GM12878 (cell line): ENCODE measurements around the gene MARF1. TPM values are rescaled to one million over a fixed set of nuclear protein-coding genes. Genes with fewer than 3 reads are reported as not detected.

Experiments used
- ATAC-seq: fragments of 200-7000 bp; cut with Tn5 transposase; 3 replicates; pipeline ENCODE4 v1.9.1; 2020; ENCODE audit warnings: mild to moderate bottlenecking, moderate library complexity
- BruUV-seq: library from RNA; stranded (reverse); fragments of 400-500 nt; replicated peaks from 2 replicates; lab custom pipeline; 2021; lab: Mats Ljungman, UMichigan
- CTCF ChIA-PET: fragments of 300-600 bp; sonication (Branson Sonifier 250); formaldehyde crosslinking; extraction: SDS; loops from one replicate; lab custom pipeline; 2021; ENCODE audit warnings: inconsistent platforms; lab: Yijun Ruan, JAX
- POLR2A ChIA-PET: fragments of 350-600 bp; formaldehyde crosslinking; extraction: SDS; loops from one replicate; lab custom pipeline; 2021; ENCODE audit warnings: inconsistent platforms; lab: Charles Lee
- RAD21 ChIA-PET: fragments of 300-600 bp; sonication (Branson Sonifier 250); formaldehyde crosslinking; loops from one replicate; lab custom pipeline; 2023; ENCODE audit warnings: antibody characterized with exemption; ENCODE audit not compliant: unreplicated experiment; lab: Charles Lee
- SMC1A ChIA-PET: fragments of 300-600 bp; sonication (Branson Sonifier 250); formaldehyde crosslinking; loops from one replicate; lab custom pipeline; 2023; ENCODE audit not compliant: unreplicated experiment, uncharacterized antibody; lab: Charles Lee
- DNase-seq: peaks from one replicate; pipeline ENCODE4 v3.0.0-alpha.2; 2011; ENCODE audit warnings: low read depth, low spot score
- FAIRE-seq: peaks from 3 replicates; lab custom pipeline; 2011; peaks lifted over from hg19 to GRCh38; lab: Jason Lieb, UNC
- H2AFZ ChIP-seq: 2 replicates; pipeline ENCODE4 v1.6.0; 2011; ENCODE audit warnings: low read depth, low read length, control low read depth; ENCODE audit not compliant: control insufficient read depth
- H3K27ac ChIP-seq: 2 replicates; pipeline ENCODE4 v1.5.1; 2011; ENCODE audit warnings: control low read depth; ENCODE audit not compliant: control insufficient read depth, insufficient read depth
- H3K27me3 ChIP-seq, 2 experiments: replicated peaks in 1 of 2; 2 replicates each; pipeline versions ENCODE4 v1.6.0 to v1.6.1; 2011; ENCODE audit warnings: low read length in 1 of 2; ENCODE audit not compliant: control insufficient read depth in 2 of 2, insufficient read depth in 2 of 2
- H3K36me3 ChIP-seq, 2 experiments: 2 replicates each; pipeline ENCODE4 v1.5.1; 2011; ENCODE audit warnings: low read length in 1 of 2; ENCODE audit not compliant: control insufficient read depth in 2 of 2, insufficient read depth in 2 of 2
- H3K4me1 ChIP-seq: 2 replicates; pipeline ENCODE4 v1.6.1; 2011; ENCODE audit warnings: mild to moderate bottlenecking, low read length, moderate library complexity, mixed read lengths; ENCODE audit not compliant: control insufficient read depth, insufficient read depth
- H3K4me2 ChIP-seq: 2 replicates; pipeline ENCODE4 v1.6.0; 2011; ENCODE audit warnings: control low read depth; ENCODE audit not compliant: control insufficient read depth, insufficient read depth
- H3K4me3 ChIP-seq: fragments of 200-600 bp; sonication (generic); 2 replicates; pipeline ENCODE4 v1.5.1; 2016
- H3K79me2 ChIP-seq: 2 replicates; pipeline ENCODE4 v1.6.0; 2011; ENCODE audit warnings: low read length; ENCODE audit not compliant: control insufficient read depth, insufficient read depth
- H3K9ac ChIP-seq: 2 replicates; pipeline ENCODE4 v1.8.0; 2011; ENCODE audit warnings: low read length, control low read depth, mixed read lengths; ENCODE audit not compliant: control insufficient read depth, insufficient read depth
- H3K9me3 ChIP-seq: replicated peaks from 3 replicates; pipeline ENCODE4 v1.5.1; 2011; ENCODE audit warnings: mild to moderate bottlenecking, low read length; ENCODE audit not compliant: control insufficient read depth, insufficient read depth
- H4K20me1 ChIP-seq: 2 replicates; pipeline ENCODE4 v1.6.0; 2011; ENCODE audit not compliant: control insufficient read depth, insufficient read depth
- BACH1 ChIP-seq: fragments of 450-650 bp; IDR thresholded peaks from 2 replicates; pipeline ENCODE4 v1.6.1; 2017; ENCODE audit warnings: mild to moderate bottlenecking, borderline replicate concordance
- BMI1 ChIP-seq: fragments of 450-650 bp; IDR thresholded peaks from 2 replicates; pipeline ENCODE4 v1.6.1; 2016; ENCODE audit warnings: mild to moderate bottlenecking, moderate library complexity, borderline replicate concordance
- CHD2 ChIP-seq: IDR thresholded peaks from 2 replicates; pipeline ENCODE4 v1.6.1; 2011; ENCODE audit warnings: low read depth, low read length, improper control_type of control experiment, borderline replicate concordance
- IRF4 ChIP-seq: IDR thresholded peaks from 2 replicates; pipeline ENCODE4 v1.6.1; 2011; ENCODE audit warnings: low read depth, low read length
- MTA2 ChIP-seq: fragments of 450-650 bp; IDR thresholded peaks from 2 replicates; pipeline ENCODE4 v1.6.1; 2016; ENCODE audit warnings: low read depth, mild to moderate bottlenecking, moderate library complexity
- POLR2AphosphoS2 ChIP-seq: IDR thresholded peaks from 2 replicates; pipeline ENCODE4 v1.6.1; 2011; ENCODE audit warnings: low read depth, mild to moderate bottlenecking, low read length, improper control_type of control experiment, moderate library complexity
- POU2F2 ChIP-seq: IDR thresholded peaks from 3 replicates; pipeline ENCODE4 v1.6.1; 2011; ENCODE audit warnings: low read depth, mild to moderate bottlenecking, low read length, borderline replicate concordance
- RBBP5 ChIP-seq: fragments of 200-600 bp; sonication (generic); conservative IDR thresholded peaks from 2 replicates; pipeline ENCODE4 v1.6.1; 2016
- TCF12 ChIP-seq: IDR thresholded peaks from 2 replicates; pipeline ENCODE4 v1.6.1; 2011; ENCODE audit warnings: low read depth, mild to moderate bottlenecking, low read length
- ZNF207 ChIP-seq: fragments of 450-650 bp; IDR thresholded peaks from 2 replicates; pipeline ENCODE4 v1.6.1; 2014; ENCODE audit warnings: antibody characterized with exemption, mild to moderate bottlenecking, borderline replicate concordance
- ZNF217 ChIP-seq: fragments of 450-650 bp; IDR thresholded peaks from 2 replicates; pipeline ENCODE4 v1.6.1; 2017; ENCODE audit warnings: antibody characterized with exemption, mild to moderate bottlenecking
- ZSCAN29 ChIP-seq: fragments of 450-650 bp; IDR thresholded peaks from 2 replicates; pipeline ENCODE4 v1.6.1; 2017; ENCODE audit warnings: mild to moderate bottlenecking, moderate library complexity
- WGBS: methylation state at CpG from one replicate; pipeline ENCODE4 v1.1.6; 2016; ENCODE audit warnings: low lambda C conversion rate; ENCODE audit not compliant: insufficient replicate concordance, insufficient coverage; ENCODE audit errors: missing lambda C conversion rate; 5-methylcytosine and 5-hydroxymethylcytosine counted together
- in situ Hi-C: fragments of 300-500 bp; cut with MboI; formaldehyde crosslinking; loops from 9 replicates; pipeline ENCODE4 v1.14.3; 2018; ENCODE audit warnings: mixed read lengths
- intact Hi-C: fragments of 100-400 bp; cut with micrococcal nuclease; formaldehyde crosslinking; loops from one replicate; pipeline ENCODE4 v1.14.2; 2022; ENCODE audit not compliant: unreplicated experiment
- polyA plus RNA-seq, 11 experiments: library from polyadenylated mRNA; depleted of rRNA in 4 of 11; unstranded in 6 of 11; stranded (reverse) in 5 of 11; fragments of >200 nt; fragmentation: Nextera tagmentation in 4 of 11; fragmentation: Illumina TruSeq in 1 of 11; extraction: Ambion mirVana in 4 of 11; extraction: Trizol in 1 of 11; gene quantifications; 1 replicate in 1 of 11; 2 replicates in 10 of 11; pipeline versions ENCODE4 v1.2.1 to v1.2.3, GENCODE V29; 2011 to 2016; ENCODE audit warnings: inconsistent platforms in 2 of 11, missing spikeins in 2 of 11, low read depth in 1 of 11
- total RNA-seq, 4 experiments: library from RNA; depleted of rRNA in 3 of 4; stranded (reverse); fragments of >200 nt in 3 of 4; fragmentation: Illumina TruSeq in 1 of 4; extraction: Trizol in 1 of 4; gene quantifications; 2 replicates each; pipeline versions ENCODE4 v1.2.1 to v1.2.3, GENCODE V29; 2013 to 2021

MARF1 gene
- total and polyA plus RNA-seq, 10 of the 15 experiments (the other 5 are each of a cell fraction or from before 2014, with no cell fraction given): 4.5 to 40.1 (median 14.0) TPM

- H3K9me3 ChIP-seq: peaks cover 2% of the 10 kb centered on the region; the same call in 2 of the 3 replicates
- intact Hi-C loops: no loop called here
- SMC1A ChIA-PET: no interaction called here
- 79% methylated on average over 4 of the region's 4 CpGs for WGBS
- TF ChIP-seq RBBP5 (no peak), ZNF207 (no peak), MTA2 (no peak), BACH1 (no peak), ZSCAN29 (no peak), POLR2AphosphoS2 (no peak), POU2F2 (no peak)
- no peaks in the 10 kb centered on the region for H3K36me3 ChIP-seq
- in situ Hi-C loops: no loop called here
- no peaks in the 10 kb centered on the region for H3K4me1 ChIP-seq
- FAIRE-seq (no peak), DNase-seq (no peak), ATAC-seq (no peak)
- no peak overlapping the region for H3K27ac ChIP-seq
- H3K79me2 ChIP-seq: no peaks in the 10 kb centered on the region
- H4K20me1 ChIP-seq: no peaks in the 10 kb centered on the region
- H3K9ac ChIP-seq: no peak overlapping the region
- POLR2A ChIA-PET: interaction anchor here (1.0 kb wide), 1 partner anchor 452 kb away, joined by 4 read pairs; no protein-coding TSS in a partner anchor
- CTCF ChIA-PET: no interaction called here
- H2AFZ ChIP-seq: no peak overlapping the region
- no peaks in the 10 kb centered on the region for H3K27me3 ChIP-seq
- no peak overlapping the region for H3K4me3 ChIP-seq
- RAD21 ChIA-PET: interaction anchor here (0.6 kb wide), 1 partner anchor 21 kb away, joined by 3 read pairs; no protein-coding TSS in a partner anchor
- no peak overlapping the region for H3K4me2 ChIP-seq
- no TSS peak for BruUV-seq
Measured at GRCh38 chr16:15583526-15583925, 59.4 kb downstream of the MARF1 start.

GRCh38 chr16:15581127-15581815 is 61.7 kb downstream of the MARF1 start:
- FAIRE-seq (no peak), ATAC-seq (no peak), DNase-seq (no peak)
- ChIA-PET RAD21 (no interaction called here), SMC1A (interaction anchor here (1.2 to 2.5 kb wide), 2 partner anchors 9 to 14 kb away, joined by 3 to 6 read pairs; no protein-coding TSS in a partner anchor), CTCF (interaction anchor here (0.8 kb wide), 1 partner anchor 175 kb away, joined by 3 read pairs; no protein-coding TSS in a partner anchor), POLR2A (no interaction called here)
- no TSS peak for BruUV-seq
- Histone ChIP-seq H3K79me2 (no peaks in the 10 kb centered on the region), H3K4me3 (no peak overlapping the region), H3K27me3 (no peaks in the 10 kb centered on the region), H3K36me3 (no peaks in the 10 kb centered on the region), H3K4me2 (no peak overlapping the region), H3K9ac (no peak overlapping the region), H3K9me3 (no peaks in the 10 kb centered on the region; the same call in 1 of the 3 replicates), H3K4me1 (no peaks in the 10 kb centered on the region), H3K27ac (no peak overlapping the region), H4K20me1 (no peaks in the 10 kb centered on the region), H2AFZ (no peak overlapping the region)
- 76% methylated on average over 10 of the region's 10 CpGs for WGBS
- in situ Hi-C loops (no loop called here), intact Hi-C loops (no loop called here)
- TF ChIP-seq BMI1 (no peak), TCF12 (no peak), IRF4 (no peak), ZNF217 (no peak), CHD2 (no peak)
